GM18907 (cell line): Measurements from ENCODE around the gene TPTE.
"Not testable (repeated sequence)": the region's sequence is repeated elsewhere in the genome, so short reads cannot be mapped to it uniquely, and the experiment has no call there.

Experiments
- ATAC-seq: cut with Tn5 transposase; IDR thresholded peaks from one replicate; pipeline ENCODE4 v1.9.1; 2021; ENCODE audit warnings: mild to moderate bottlenecking, moderate library complexity; ENCODE audit not compliant: unreplicated experiment

TPTE gene

GRCh38 chr21:10616535-10616934, 95.2 kb downstream of the TPTE start:
- ATAC-seq, result no peak

GRCh38 chr21:10617133-10617752, 95.9 kb downstream of the TPTE start:
- ATAC-seq, result not testable (repeated sequence)

- no peak for ATAC-seq
Observed at GRCh38 chr21:10627316-10627863, 106.0 kb downstream of the TPTE start.

- not testable (repeated sequence) for ATAC-seq
Observed at GRCh38 chr21:10629239-10629638, 107.9 kb downstream of the TPTE start.

GRCh38 chr21:10630829-10631228, 109.4 kb downstream of the TPTE start:
- not testable (repeated sequence) for ATAC-seq

- ATAC-seq, result not testable (repeated sequence)
Observed at GRCh38 chr21:10631316-10631715, 109.9 kb downstream of the TPTE start.

- not testable (repeated sequence) for ATAC-seq
Observed at GRCh38 chr21:10638144-10638543, 116.8 kb downstream of the TPTE start.

GRCh38 chr21:10639123-10639522, 117.7 kb downstream of the TPTE start:
- ATAC-seq, result no peak

- not testable (repeated sequence) for ATAC-seq
Observed at GRCh38 chr21:10639746-10640145, 118.4 kb downstream of the TPTE start.

- no peak for ATAC-seq
Observed at GRCh38 chr21:10640446-10640845, 119.1 kb downstream of the TPTE start.

- ATAC-seq, result no peak
Observed at GRCh38 chr21:10641107-10641506, 119.7 kb downstream of the TPTE start.

- not testable (repeated sequence) for ATAC-seq
Observed at GRCh38 chr21:10645667-10646066, 124.3 kb downstream of the TPTE start.

- ATAC-seq, result not testable (repeated sequence)
Observed at GRCh38 chr21:10649350-10650149, 128.2 kb downstream of the TPTE start.

GRCh38 chr21:10650297-10650696, 128.9 kb downstream of the TPTE start:
- not testable (repeated sequence) for ATAC-seq
